Muscle layer of colon (tissue), 2 donors: ENCODE measurements around the gene SNX25.
"Not testable (repeated sequence)": the region's sequence is repeated elsewhere in the genome, so short reads cannot be mapped to it uniquely, and the experiment has no call there.

Experiments used
- H3K27ac ChIP-seq: one replicate; pipeline ENCODE4 v1.7.0; 2013; ENCODE audit warnings: low read depth, mild to moderate bottlenecking, low read length, moderate library complexity
- H3K27me3 ChIP-seq, 2 donors: one replicate each; pipeline ENCODE4 v1.7.0; 2013; ENCODE audit warnings: low read length in 2 of 2, mild to moderate bottlenecking in 2 of 2; ENCODE audit not compliant: insufficient read depth in 2 of 2, control insufficient read depth in 1 of 2
- H3K36me3 ChIP-seq: one replicate; pipeline ENCODE4 v1.7.0; 2013; ENCODE audit warnings: mild to moderate bottlenecking, low read length; ENCODE audit not compliant: insufficient read depth
- H3K4me1 ChIP-seq: one replicate; pipeline ENCODE4 v1.7.0; 2013; ENCODE audit warnings: mild to moderate bottlenecking, low read length; ENCODE audit not compliant: insufficient read depth
- H3K4me3 ChIP-seq, 2 donors: one replicate each; pipeline ENCODE4 v1.7.0; 2013; ENCODE audit warnings: low read length in 2 of 2, low read depth in 1 of 2, mild to moderate bottlenecking in 1 of 2, moderate library complexity in 1 of 2
- H3K9ac ChIP-seq: one replicate; pipeline ENCODE4 v1.7.0; 2013; ENCODE audit warnings: low read length
- H3K9me3 ChIP-seq: one replicate; pipeline ENCODE4 v1.7.0; 2013; ENCODE audit warnings: mild to moderate bottlenecking, low read length
- donor health status: abdominal sarcoma.
- donor health status: Adenocarcinoma of cecum.

Gene SNX25

GRCh38 chr4:185209852-185210101 is 379 bp downstream of the SNX25 start:
- H3K4me3 ChIP-seq, result peak overlapping the region in 1 of 2 donors; percentile 81
- not testable (repeated sequence) for H3K27me3 ChIP-seq, H3K9me3 ChIP-seq, H3K9ac ChIP-seq, H3K36me3 ChIP-seq
- H3K4me1 ChIP-seq, result peaks cover 15% of the 10 kb centered on the region
- H3K27ac ChIP-seq, result peak overlapping the region; percentile 80

DNA sequence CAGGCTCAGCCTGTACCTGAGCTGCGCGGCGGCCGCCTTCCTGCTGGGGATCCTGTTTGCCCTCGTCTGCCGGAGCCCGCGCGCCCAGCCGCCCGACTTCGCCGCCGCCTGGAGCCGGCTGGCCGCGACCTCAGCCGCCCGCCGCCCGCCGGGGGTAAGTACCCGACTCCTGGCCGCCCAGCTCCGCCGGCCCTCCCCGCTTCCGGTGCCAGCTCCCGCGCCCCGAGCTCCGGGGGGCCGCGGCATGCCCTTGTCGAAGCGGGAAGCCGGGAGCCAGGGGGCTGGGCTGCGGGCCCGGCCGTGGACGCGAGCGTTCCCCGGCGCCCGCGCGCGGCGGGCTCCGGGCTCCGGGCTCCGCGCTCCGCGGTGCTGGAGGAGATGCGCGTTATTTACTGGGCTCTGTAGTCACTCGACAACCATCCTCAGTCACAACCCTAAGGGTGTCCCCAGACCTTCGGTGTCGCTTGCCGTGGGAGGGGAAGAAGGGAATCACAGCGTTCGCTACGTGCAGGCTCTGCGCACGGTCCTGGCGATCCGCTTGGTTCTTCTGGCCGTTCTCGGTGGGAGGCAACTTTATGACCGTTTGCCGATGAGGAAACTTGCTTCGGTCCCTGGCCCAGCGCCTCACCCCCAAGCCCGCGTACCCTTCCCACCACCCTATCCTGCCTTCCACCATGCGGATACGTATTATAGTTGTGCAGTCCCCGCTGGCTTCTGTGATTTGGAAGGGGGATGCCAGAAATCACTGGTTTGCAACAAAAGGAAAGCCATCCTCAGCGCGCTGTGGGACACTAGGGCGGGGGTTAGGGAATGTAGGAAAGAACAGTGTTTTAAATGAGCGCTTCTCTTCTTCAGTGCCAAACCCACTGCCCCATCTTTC is 944 bp downstream of the SNX25 start:
- H3K36me3 ChIP-seq, result no peaks in the 10 kb centered on the region
- H3K4me1 ChIP-seq, result peaks cover 11% of the 10 kb centered on the region
- no peaks in the 10 kb centered on the region for H3K9me3 ChIP-seq
- peak overlapping the region; percentile 81 to 97 for H3K4me3 ChIP-seq
- H3K27ac ChIP-seq, result peak overlapping the region; percentile 80
- H3K27me3 ChIP-seq, result no peaks in the 10 kb centered on the region
- H3K9ac ChIP-seq, result peak overlapping the region; percentile 96

- peak overlapping the region; percentile 81 to 97 for H3K4me3 ChIP-seq
- peaks cover 11% of the 10 kb centered on the region for H3K4me1 ChIP-seq
- H3K9me3 ChIP-seq, result no peaks in the 10 kb centered on the region
- H3K27ac ChIP-seq, result peak overlapping the region; percentile 80
- H3K9ac ChIP-seq, result peak overlapping the region; percentile 96
- H3K27me3 ChIP-seq, result no peaks in the 10 kb centered on the region
- H3K36me3 ChIP-seq, result no peaks in the 10 kb centered on the region
Observed at GRCh38 chr4:185211035-185211434, 1.6 kb downstream of the SNX25 start.

- peak overlapping the region; percentile 80 for H3K27ac ChIP-seq
- peak overlapping the region; percentile 96 for H3K9ac ChIP-seq
- no peaks in the 10 kb centered on the region for H3K9me3 ChIP-seq
- no peaks in the 10 kb centered on the region for H3K36me3 ChIP-seq
- no peaks in the 10 kb centered on the region for H3K27me3 ChIP-seq
- peak overlapping the region in 1 of 2 donors; percentile 97 for H3K4me3 ChIP-seq
- H3K4me1 ChIP-seq, result peaks cover 12% of the 10 kb centered on the region
Observed at GRCh38 chr4:185211641-185212040, 2.2 kb downstream of the SNX25 start.

DNA sequence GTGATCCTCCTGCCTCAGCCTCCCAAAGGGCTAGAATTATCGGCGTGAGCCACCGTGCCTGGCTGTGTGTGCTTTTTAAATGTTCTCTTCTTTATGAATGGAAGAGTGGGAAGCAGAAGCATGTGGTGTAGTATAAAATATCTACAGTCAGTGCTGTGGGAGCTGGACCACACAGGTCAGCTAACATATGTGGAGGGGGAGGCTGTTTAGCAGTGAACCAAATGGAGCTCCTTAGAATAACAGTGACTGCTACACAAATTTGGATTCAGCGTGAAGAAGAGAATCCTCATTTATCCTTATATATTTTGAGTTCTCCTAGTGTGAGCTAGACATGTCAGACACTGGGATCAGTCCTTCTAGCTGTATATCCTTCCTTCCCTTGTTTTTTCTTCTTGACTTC is 3.2 kb downstream of the SNX25 start:
- Histone ChIP-seq H3K36me3 (no peaks in the 10 kb centered on the region), H3K4me1 (peaks cover 21% of the 10 kb centered on the region), H3K27me3 (no peaks in the 10 kb centered on the region), H3K9ac (no peak overlapping the region), H3K4me3 (no peak overlapping the region), H3K9me3 (no peaks in the 10 kb centered on the region), H3K27ac (no peak overlapping the region)

- Histone ChIP-seq H3K4me1 (peaks cover 23% of the 10 kb centered on the region), H3K36me3 (no peaks in the 10 kb centered on the region), H3K27me3 (no peaks in the 10 kb centered on the region), H3K9me3 (no peaks in the 10 kb centered on the region), H3K9ac (no peak overlapping the region), H3K27ac (no peak overlapping the region), H3K4me3 (no peak overlapping the region)
Observed at GRCh38 chr4:185213877-185214276, 4.5 kb downstream of the SNX25 start.

GRCh38 chr4:185215261-185215660 is 5.9 kb downstream of the SNX25 start:
- no peaks in the 10 kb centered on the region for H3K27me3 ChIP-seq
- no peak overlapping the region for H3K4me3 ChIP-seq
- peaks cover 33% of the 10 kb centered on the region for H3K4me1 ChIP-seq
- H3K36me3 ChIP-seq, result no peaks in the 10 kb centered on the region
- no peaks in the 10 kb centered on the region for H3K9me3 ChIP-seq
- no peak overlapping the region for H3K27ac ChIP-seq
- H3K9ac ChIP-seq, result no peak overlapping the region

DNA sequence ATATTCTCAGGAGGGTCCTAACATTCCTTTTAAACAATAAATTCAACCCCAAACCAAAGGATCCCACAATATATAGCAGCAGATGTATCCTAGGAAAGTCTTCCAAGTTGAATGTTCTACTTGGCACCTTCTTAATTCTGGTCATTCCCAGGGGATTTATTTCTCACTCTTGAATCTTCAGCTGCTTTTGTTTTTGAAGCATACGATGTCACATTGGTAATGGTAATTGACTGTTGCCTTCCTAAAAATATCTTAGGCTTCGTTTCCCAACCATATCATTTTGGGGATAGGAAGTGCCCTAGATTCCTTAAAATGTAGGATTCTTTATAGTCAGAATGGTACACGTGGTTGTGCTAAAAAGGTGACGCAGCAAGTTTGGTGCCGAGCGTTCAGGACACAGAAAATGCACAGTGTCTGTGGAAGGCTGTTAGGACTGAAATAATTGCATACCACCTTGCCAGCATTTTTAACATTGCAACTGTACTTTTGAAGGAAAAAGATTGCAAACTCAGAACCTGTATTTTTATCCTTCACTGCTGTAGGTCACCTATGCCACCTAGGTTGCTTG is 8.1 kb downstream of the SNX25 start:
- Histone ChIP-seq H3K27ac (no peak overlapping the region), H3K36me3 (no peaks in the 10 kb centered on the region), H3K4me1 (peaks cover 27% of the 10 kb centered on the region), H3K9me3 (no peaks in the 10 kb centered on the region), H3K27me3 (no peaks in the 10 kb centered on the region), H3K4me3 (no peak overlapping the region), H3K9ac (no peak overlapping the region)

DNA sequence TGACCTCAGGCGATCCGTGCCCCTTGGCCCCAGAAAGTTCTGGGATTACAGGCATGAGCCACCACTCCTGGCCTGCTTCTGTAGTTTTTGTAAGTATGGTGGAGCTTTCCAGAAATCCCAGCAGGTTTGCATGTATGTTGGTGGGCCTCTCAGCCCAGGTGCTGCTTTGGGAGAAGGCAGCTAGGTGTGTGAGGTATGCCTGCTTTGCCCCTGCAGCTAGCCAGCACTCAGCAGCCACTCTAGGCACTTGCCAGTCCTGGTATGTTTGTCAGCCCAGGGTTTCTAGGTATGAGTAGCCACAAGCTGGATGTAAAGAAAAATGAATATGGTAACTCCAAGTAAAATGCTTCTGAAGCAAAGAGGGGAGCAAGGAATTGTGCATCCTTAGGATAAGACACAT is 8.9 kb downstream of the SNX25 start:
- Histone ChIP-seq H3K36me3 (no peaks in the 10 kb centered on the region), H3K9me3 (no peaks in the 10 kb centered on the region), H3K4me3 (no peak overlapping the region), H3K27me3 (no peaks in the 10 kb centered on the region), H3K27ac (no peak overlapping the region), H3K4me1 (peaks cover 27% of the 10 kb centered on the region), H3K9ac (no peak overlapping the region)

DNA sequence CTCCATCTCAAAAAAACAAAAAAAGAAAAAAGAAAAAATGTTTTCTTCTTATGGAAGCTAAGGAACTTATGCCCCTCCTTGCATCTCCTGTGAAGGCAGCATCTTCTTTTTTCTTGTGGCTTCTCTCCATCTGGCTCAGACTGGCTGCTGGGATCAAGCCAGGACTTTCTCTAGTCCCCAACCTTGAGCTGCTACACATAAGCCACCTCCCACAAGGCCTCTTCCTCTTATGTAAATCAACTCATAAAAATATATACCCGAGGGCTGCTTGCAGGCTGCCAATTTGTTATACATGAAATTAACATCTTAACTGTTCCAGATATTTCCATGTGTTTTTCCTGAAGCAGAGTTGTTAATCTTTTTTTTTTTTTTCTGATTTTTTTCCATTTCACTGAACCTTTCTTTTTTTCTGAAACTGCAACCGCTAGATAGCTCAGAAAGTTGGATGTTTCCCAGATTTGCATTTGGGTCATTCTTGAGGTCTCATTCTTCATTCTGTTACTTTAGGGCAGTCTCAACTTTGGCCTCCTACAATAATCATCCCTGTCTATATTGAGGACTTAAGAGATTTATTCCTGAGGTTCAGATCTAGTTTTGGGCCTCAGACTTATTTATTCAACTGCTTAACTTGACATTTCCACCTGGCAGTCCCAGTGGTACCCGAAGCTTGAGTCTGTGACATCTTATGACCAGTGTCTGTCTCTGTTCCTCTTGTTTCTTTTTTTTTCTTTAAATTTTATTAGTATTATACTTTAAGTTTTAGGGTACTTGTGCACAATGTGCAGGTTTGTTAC is 10.3 kb downstream of the SNX25 start:
- Histone ChIP-seq H3K27me3 (no peaks in the 10 kb centered on the region), H3K4me3 (no peak overlapping the region), H3K27ac (peak overlapping the region; percentile 34), H3K9me3 (no peaks in the 10 kb centered on the region), H3K36me3 (no peaks in the 10 kb centered on the region), H3K9ac (no peak overlapping the region), H3K4me1 (peaks cover 27% of the 10 kb centered on the region)

GRCh38 chr4:185221491-185221890 is 12.1 kb downstream of the SNX25 start:
- Histone ChIP-seq H3K9ac (no peak overlapping the region), H3K36me3 (no peaks in the 10 kb centered on the region), H3K4me1 (peaks cover 28% of the 10 kb centered on the region), H3K27me3 (no peaks in the 10 kb centered on the region), H3K4me3 (no peak overlapping the region), H3K27ac (no peak overlapping the region), H3K9me3 (no peaks in the 10 kb centered on the region)
